VCaP (cell line): ENCODE results near the gene RCCD1.

Experiments used
- H3K27ac ChIP-seq: fragments of 450-650 bp; 2 replicates; pipeline ENCODE4 v1.5.1; 2017
- TF ChIP-seq, protein P1 (sequence below): fragments of 450-650 bp; conservative IDR thresholded peaks from 2 replicates; pipeline ENCODE4 v1.5.1; 2017; ENCODE audit warnings: mild to moderate bottlenecking, moderate library complexity

Gene RCCD1

GRCh38 chr15:90950676-90951075 lies 4.0 kb upstream of the RCCD1 start:
- TF ChIP-seq, protein P1, sequence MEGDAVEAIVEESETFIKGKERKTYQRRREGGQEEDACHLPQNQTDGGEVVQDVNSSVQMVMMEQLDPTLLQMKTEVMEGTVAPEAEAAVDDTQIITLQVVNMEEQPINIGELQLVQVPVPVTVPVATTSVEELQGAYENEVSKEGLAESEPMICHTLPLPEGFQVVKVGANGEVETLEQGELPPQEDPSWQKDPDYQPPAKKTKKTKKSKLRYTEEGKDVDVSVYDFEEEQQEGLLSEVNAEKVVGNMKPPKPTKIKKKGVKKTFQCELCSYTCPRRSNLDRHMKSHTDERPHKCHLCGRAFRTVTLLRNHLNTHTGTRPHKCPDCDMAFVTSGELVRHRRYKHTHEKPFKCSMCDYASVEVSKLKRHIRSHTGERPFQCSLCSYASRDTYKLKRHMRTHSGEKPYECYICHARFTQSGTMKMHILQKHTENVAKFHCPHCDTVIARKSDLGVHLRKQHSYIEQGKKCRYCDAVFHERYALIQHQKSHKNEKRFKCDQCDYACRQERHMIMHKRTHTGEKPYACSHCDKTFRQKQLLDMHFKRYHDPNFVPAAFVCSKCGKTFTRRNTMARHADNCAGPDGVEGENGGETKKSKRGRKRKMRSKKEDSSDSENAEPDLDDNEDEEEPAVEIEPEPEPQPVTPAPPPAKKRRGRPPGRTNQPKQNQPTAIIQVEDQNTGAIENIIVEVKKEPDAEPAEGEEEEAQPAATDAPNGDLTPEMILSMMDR, result no peak
- H3K27ac ChIP-seq, result no peak overlapping the region

- TF ChIP-seq, protein P1, result no peak
- H3K27ac ChIP-seq, result no peak overlapping the region
Measured at GRCh38 chr15:90952901-90953677, 1.6 kb upstream of the RCCD1 start.

GRCh38 chr15:90953947-90954711 lies 555 bp upstream of the RCCD1 start:
- H3K27ac ChIP-seq, result no peak overlapping the region
- TF ChIP-seq, protein P1, result no peak

GRCh38 chr15:90955624-90956273 lies 1.1 kb downstream of the RCCD1 start:
- peak overlapping the region; percentile 92 for H3K27ac ChIP-seq

GRCh38 chr15:90956274-90957030 lies 1.8 kb downstream of the RCCD1 start:
- TF ChIP-seq, protein P1, result peak; percentile 100

More at GRCh38 chr15:90955624-90956273, 1.1 kb downstream of the RCCD1 start:
- TF ChIP-seq, protein P1, result no peak

DNA sequence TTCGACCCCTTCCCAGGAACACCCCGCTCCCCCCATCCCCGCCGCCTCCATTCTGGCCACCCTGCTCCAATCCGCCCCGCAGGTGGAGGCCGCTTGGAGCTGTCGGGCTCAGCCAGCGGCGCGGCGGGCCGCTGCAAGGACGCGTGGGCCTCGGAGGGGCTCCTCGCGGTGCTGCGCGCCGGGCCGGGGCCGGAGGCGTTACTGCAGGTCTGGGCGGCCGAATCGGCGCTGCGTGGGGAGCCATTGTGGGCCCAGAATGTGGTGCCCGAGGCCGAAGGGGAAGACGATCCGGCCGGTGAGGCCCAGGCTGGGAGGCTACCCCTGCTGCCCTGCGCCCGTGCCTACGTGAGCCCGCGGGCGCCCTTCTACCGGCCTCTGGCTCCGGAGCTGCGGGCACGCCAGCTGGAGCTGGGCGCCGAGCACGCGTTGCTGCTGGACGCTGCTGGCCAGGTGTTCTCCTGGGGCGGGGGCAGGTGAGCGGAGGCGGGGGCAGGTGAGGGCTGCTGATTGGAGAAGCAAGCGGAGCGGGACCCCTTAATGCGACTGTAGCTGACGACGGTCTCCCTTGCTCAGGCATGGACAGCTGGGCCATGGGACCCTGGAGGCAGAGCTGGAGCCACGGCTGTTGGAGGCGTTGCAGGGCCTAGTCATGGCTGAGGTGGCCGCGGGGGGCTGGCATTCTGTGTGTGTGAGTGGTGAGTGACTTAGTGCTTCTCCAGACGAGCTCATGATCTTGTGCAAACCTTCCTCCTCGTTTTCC lies 2.5 kb downstream of the RCCD1 start:
- TF ChIP-seq, protein P1, result no peak

More at GRCh38 chr15:90956274-90957030, 1.8 kb downstream of the RCCD1 start:
- peak overlapping the region; percentile 92 for H3K27ac ChIP-seq

More for the DNA sequence above, 2.5 kb downstream of the RCCD1 start:
- H3K27ac ChIP-seq, result peak overlapping the region; percentile 92
